RPMI8226 (cell line): ENCODE measurements around the gene GYS1.
A peak's percentile ranks its signal among the peaks of the same experiment; 100 is the strongest.

Source experiments
- DNase-seq: peaks from one replicate; pipeline ENCODE4 v3.0.0-alpha.2; 2015

GYS1 gene

DNA sequence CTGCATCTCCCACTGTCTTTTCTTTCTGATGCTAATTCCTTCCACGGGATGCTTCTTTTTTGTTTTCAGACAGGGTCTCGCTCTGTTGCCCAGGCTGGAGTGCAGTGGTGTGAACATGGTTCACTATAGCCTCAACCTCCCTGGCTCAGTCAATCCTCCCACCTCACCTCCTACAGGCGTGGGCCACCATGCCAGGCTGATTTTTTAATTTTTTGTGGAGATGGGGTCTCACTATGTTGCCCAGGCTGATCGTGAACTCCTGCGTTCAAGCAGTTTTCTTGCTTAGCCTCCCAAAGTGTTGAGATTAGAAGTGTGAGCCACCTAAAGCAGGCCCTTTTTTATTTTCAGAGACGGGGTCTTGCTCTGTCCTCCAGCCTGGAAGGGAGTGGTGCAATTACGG is 4.8 kb downstream of the GYS1 start:
- no peak for DNase-seq

GRCh38 chr19:48987323-48987722 is 5.8 kb downstream of the GYS1 start:
- no peak for DNase-seq

DNA sequence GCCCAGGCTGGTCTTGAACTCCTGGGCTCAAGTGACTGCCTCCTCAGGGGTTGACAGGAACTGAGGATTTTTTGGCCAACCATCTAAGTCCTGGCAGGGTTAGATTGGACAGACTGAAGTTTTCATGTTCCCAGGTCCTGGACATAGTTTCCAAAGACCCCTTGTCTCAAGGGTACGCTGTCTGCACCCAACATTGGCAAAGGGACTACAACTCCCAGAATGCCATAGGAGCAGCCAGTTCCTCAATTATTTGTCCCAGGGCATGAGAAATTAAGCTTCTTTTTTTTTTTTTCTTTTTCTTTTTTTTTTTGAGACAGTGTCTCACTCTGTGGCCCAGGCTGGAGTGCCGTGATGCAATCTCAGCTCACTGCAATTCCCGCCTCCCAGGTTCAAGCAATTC is 6.9 kb downstream of the GYS1 start:
- DNase-seq: no peak

- DNase-seq: no peak
Observed at GRCh38 chr19:48985711-48986110, 7.4 kb downstream of the GYS1 start.

GRCh38 chr19:48982280-48982679 is 10.8 kb downstream of the GYS1 start:
- DNase-seq: no peak

GRCh38 chr19:48977061-48977460 is 16.0 kb downstream of the GYS1 start:
- DNase-seq: no peak

DNA sequence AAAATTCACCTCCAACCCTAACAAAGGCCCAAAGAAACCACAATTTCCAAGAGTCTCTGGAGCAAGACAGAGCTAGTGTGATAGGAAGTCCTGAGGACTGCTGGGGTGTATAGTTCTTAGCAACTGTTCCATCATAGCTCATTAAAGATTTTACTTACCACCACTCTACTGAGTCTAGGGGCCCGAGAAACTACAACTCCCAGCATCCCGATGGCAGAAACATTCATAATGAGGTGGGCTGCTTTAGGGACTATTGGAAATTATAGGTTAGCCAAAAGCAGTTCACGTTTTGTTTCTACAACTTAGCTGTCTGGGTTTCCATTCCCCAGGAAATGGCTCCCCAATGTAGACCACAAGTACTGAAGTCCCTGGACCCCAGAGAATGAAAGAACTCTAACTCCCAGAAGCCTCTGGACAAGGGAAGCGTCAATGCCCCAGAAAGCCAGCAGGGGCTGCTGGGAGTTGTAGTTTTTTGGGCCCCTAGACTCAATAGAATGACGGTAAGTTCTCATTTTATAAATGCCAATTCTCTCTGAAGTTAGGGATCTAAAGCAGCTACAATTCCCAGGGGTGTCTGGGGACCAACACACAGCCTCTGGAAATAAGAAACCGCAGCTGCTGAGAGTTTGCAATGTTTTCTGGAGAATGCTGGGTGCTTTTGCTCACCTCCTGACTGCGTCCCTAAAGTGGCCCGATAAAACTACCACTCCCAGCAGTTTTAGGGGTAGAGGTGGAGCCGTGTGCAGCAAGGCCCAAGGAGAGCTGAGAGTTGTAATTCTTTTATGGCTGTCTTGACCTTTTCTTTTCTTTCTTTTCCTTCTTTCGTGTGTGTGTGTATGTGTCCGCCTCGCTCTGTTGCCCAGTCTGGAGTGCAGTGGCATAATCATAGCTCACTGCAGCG is 16.9 kb downstream of the GYS1 start:
- no peak for DNase-seq

- DNase-seq: peak; percentile 61
Observed at GRCh38 chr19:48970923-48971395, 22.1 kb downstream of the GYS1 start.

DNA sequence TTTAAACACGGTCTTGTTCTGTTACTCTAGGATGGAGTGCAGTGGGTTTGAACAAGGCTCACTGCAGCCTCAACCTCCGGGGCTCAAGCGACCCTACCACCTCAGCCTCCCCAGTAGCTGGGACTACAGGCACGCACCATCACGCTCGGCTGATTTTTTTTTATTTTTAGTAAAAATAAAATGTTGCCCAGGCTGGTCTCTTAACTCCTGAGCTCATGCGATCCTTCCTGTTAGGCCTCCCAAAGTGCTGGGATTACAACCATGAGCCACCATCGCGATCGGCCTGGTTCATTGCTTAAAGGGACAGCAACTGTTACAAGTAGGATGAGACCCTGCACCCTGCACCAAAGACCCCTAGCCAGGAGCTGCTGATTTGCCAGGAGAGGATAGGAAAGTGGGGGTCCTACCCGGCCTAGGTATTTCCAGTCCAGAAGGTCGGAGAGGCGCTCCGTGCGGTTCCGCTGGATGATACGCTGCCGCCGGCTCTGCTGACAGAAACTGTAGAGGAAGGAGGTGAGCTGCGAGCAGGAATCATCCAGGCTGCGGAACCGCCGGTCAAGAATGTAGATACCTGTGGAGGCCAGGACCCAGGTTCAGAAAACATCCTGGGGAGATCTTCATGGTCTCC is 22.9 kb downstream of the GYS1 start:
- no peak for DNase-seq

- no peak for DNase-seq
Observed at GRCh38 chr19:48969276-48970138, 23.6 kb downstream of the GYS1 start.

DNA sequence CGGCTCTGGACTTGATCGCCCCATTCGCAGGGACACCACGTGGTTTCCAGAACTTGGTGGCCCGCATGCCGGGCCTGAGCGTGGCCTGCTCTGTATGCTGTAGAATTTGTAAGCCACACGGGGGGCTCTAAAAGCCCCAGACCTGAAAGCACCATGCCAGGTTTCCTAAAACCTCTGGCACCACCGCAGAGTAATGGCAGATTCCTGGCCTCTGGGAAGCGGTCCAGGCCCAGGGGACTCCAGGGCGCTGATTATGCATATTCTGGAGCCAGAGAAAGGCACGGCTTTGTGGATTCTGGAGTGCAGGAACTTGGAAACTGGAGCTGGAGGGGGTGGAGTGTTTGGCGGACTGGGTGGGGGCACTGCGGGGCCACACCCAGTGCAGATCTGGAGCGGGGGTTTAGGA is 24.3 kb downstream of the GYS1 start:
- DNase-seq: no peak

DNA sequence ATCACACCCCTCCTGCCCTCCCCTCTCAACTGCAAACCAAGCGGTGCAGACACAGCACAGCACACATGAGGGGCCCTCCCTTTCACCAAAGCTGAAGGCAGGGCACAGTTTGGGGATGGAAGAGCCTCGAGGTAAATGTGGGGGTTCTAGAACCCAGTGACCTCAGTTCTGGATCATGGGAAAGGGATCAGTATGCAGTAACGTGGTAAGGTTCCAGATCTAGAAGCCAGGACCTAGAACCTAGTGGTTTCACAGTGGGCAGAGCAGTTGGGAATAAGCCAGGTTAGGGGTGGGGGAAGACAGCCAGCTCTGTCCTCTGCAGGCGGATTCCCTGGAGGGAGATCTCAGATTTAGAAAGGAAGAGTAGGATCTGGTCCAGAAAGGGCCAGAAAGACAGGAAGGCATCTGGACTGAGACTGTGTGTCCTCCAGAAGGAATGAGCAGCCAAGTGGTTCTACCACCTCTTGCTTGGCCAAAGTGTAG is 24.9 kb downstream of the GYS1 start:
- DNase-seq: no peak

GRCh38 chr19:48967346-48968178 is 25.5 kb downstream of the GYS1 start:
- DNase-seq: peak; percentile 88

DNA sequence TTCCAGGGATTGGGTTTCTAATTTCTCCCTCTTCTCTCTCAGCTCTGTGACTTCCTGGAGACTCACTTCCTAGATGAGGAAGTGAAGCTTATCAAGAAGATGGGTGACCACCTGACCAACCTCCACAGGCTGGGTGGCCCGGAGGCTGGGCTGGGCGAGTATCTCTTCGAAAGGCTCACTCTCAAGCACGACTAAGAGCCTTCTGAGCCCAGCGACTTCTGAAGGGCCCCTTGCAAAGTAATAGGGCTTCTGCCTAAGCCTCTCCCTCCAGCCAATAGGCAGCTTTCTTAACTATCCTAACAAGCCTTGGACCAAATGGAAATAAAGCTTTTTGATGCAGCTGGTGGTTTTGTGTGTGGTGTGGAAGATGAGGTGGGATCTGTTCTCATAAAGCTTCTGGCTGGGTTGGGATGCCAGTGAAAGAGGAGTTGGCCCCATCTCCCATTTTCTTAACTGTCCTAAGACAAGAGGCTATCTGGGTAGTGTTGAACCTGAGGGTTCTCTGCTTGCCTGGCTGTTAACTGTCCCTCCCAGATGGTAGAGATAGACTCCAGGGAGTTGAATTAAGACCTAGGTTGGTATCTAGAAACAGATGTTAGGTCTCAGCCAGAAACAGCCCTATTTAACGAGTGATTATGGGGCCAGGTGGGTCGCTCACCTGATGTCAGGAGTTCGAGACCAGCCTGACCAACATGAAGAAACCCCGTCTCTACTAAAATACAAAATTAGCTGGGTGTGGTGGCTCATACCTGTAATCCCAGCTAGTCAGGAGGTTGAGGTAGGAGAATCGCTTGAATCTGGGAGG is 26.4 kb downstream of the GYS1 start:
- DNase-seq: peak; percentile 46

DNA sequence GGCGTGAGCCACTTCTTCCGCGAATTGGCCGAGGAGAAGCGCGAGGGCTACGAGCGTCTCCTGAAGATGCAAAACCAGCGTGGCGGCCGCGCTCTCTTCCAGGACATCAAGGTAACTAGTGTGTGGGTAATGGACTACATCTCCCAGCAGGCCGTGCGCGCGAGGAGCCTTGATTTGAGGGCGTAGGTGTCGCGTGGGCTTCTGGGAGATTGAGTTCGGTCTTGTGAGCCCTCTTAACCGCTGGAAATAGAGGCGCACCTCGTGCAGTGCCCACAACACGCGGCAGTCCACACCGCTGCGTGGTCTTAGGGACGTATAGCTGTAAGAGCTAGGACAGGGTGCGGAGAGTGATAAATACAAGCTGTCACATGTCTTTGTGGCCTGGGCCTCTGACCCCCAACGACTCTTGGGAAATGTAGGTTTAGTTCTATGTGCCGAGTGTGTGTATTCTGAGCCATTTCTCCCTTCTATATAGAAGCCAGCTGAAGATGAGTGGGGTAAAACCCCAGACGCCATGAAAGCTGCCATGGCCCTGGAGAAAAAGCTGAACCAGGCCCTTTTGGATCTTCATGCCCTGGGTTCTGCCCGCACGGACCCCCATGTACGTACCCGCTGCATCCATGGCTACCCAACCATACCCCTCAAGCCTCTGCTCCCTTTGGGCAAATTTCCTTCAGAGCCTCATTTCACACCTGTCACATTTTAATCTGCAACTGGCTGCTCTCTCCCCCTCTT is 27.1 kb downstream of the GYS1 start:
- DNase-seq: peak; percentile 87

GRCh38 chr19:48965040-48965805 is 27.9 kb downstream of the GYS1 start, which contains the start of gene FTL:
TSS of gene FTL (plus strand) at chr19:48965309. CDS start at chr19:48965508, 199 bp downstream.
- DNase-seq: peak; percentile 95

DNA sequence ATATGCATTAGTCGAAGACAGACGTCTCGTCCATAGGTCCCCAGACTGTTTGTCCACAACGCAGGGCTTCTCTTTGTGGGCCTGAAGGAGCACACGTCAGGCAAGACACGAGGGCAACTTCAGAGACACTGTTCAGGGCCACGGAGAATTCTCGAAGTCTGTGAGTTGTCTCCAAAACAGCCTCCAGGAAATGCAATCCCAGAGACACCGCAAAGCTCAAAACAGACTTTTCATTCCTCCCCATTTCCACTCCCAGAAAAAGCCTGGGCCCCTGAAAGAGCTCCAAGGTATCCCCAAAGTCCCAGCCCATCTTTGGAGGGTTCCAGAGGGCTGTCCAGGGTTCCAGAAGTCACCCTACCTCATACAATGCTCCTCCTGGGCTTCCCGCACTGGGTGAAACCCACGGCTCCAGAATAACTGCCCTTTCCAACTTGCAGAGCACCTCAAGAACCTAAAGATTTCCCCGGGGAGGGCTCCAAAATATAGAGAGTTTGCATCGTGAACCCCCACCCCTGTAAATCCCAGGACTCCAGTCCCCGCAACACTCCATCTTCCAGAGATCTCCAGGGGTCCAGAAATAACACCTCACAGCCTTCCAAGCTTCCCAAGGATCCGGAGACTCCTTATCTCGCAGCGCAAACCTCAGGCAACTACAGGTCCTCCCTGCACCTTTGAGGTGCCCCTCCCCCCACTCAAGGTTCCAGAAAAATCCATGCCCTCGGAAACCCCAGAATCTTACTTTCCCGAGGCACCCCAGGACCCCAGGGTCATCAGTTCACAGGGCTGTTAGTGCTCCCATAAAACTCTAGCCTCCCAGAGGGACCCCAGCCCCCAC is 28.7 kb downstream of the GYS1 start:
- DNase-seq: no peak

- DNase-seq: peak; percentile 71
Observed at GRCh38 chr19:48963371-48964204, 29.5 kb downstream of the GYS1 start.
